OCI-M1 (cell line): ENCODE data around the gene SPON1.
"Not testable (repeated sequence)": the region's sequence is repeated elsewhere in the genome, so short reads cannot be mapped to it uniquely, and the experiment has no call there.

Experiments
- DNase-seq: peaks from one replicate; lab custom pipeline; 2025; lab: John Stamatoyannopoulos, UW

The SPON1 gene

GRCh38 chr11:14082338-14082737 lies 119.8 kb downstream of the SPON1 start:
- DNase-seq, result no peak

- not testable (repeated sequence) for DNase-seq
Measured at GRCh38 chr11:14088861-14089260, 126.3 kb downstream of the SPON1 start.

- DNase-seq, result no peak
Measured at GRCh38 chr11:14089690-14090462, 127.4 kb downstream of the SPON1 start.

GRCh38 chr11:14090631-14091030 lies 128.1 kb downstream of the SPON1 start:
- not testable (repeated sequence) for DNase-seq

- DNase-seq, result no peak
Measured at GRCh38 chr11:14093065-14093464, 130.5 kb downstream of the SPON1 start.

GRCh38 chr11:14094481-14095037 lies 132.0 kb downstream of the SPON1 start:
- DNase-seq, result peak; percentile 80

GRCh38 chr11:14095882-14096281 lies 133.4 kb downstream of the SPON1 start:
- no peak for DNase-seq

- no peak for DNase-seq
Measured at GRCh38 chr11:14096606-14097005, 134.1 kb downstream of the SPON1 start.

- DNase-seq, result no peak
Measured at GRCh38 chr11:14101388-14101787, 138.9 kb downstream of the SPON1 start.

- DNase-seq, result no peak
Measured at GRCh38 chr11:14102766-14103165, 140.2 kb downstream of the SPON1 start.

- no peak for DNase-seq
Measured at GRCh38 chr11:14105446-14105845, 142.9 kb downstream of the SPON1 start.

- DNase-seq, result no peak
Measured at GRCh38 chr11:14106303-14107049, 144.0 kb downstream of the SPON1 start.

- no peak for DNase-seq
Measured at GRCh38 chr11:14107050-14107430, 144.5 kb downstream of the SPON1 start.

GRCh38 chr11:14109742-14110141 lies 147.2 kb downstream of the SPON1 start:
- no peak for DNase-seq

GRCh38 chr11:14110629-14111028 lies 148.1 kb downstream of the SPON1 start:
- no peak for DNase-seq

GRCh38 chr11:14111496-14111895 lies 149.0 kb downstream of the SPON1 start:
- DNase-seq, result no peak

GRCh38 chr11:14112721-14113120 lies 150.2 kb downstream of the SPON1 start:
- no peak for DNase-seq

GRCh38 chr11:14114269-14114668 lies 151.7 kb downstream of the SPON1 start:
- no peak for DNase-seq

GRCh38 chr11:14114786-14115185 lies 152.3 kb downstream of the SPON1 start:
- no peak for DNase-seq

- no peak for DNase-seq
Measured at GRCh38 chr11:14117632-14118031, 155.1 kb downstream of the SPON1 start.

GRCh38 chr11:14118072-14118471 lies 155.5 kb downstream of the SPON1 start:
- no peak for DNase-seq

GRCh38 chr11:14119357-14119756 lies 156.8 kb downstream of the SPON1 start:
- DNase-seq, result no peak

GRCh38 chr11:14124350-14124749 lies 161.8 kb downstream of the SPON1 start:
- DNase-seq, result no peak
